ENCODE results near the gene TSPAN9.

Gene TSPAN9

DNA sequence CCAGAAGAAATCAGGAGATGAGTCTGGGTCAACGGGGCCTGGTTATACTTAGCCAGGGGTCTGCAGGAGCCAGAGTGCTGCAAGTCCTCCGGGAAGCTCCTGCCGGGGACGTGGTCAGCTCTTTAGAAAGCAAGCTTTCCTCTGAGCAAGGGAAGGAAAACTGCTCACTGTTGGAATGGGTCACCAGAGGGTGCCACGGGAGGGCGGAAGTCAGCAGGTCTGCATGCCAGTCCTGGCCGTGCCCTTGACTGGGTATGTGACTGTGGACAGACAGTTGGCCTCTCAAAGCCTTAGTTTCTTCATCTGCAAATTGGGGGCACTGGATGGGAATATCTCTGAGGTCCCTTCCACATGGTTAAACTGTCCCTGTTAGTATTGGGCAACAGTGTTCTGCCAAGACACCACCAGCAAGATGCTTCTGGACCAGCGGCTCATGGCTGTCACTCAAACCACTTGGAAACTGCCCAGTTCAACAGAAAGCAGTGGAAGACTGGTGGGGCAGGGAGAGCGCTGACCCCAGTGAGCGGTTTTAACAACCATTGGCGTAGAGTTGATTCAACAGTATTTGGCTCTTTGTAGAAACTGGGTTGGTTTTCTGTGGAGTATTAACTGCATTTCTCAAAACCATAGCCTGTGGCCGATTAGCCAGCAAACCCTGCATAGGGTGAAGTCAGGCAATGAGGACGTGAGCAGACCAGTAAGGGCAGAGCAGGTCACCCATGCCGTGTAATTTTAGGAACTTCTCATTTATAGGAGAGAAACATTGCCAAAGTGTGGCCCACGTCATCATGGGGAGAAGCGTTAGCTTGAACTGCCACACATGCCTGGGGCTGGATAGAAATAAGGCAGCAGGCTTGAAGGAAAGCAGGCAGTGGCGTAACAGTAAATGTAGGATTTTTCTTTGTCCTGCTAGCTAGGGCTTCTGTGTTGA, 249.9 kb downstream of the TSPAN9 start:
- DNase-seq = no peak

DNA sequence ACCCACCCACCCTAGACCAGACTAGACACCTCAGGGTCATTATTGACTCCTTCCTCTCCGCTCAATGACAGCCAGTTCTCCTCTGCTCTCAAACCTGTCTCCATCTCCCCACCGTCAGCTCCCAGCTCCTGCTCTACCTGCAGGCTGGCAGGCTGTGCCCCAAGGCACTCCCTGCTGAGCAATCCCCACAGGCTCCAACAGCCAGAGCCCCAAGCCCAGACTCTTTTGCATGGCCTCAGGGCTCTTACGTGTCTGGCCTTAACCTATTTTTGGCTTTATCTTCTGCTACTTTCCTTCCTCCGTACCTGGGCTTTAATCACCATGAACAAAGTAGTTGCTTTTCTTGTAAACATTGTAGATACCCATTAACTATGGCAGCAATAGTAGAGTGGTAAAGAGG, 250.9 kb downstream of the TSPAN9 start:
- no peak for DNase-seq

DNA sequence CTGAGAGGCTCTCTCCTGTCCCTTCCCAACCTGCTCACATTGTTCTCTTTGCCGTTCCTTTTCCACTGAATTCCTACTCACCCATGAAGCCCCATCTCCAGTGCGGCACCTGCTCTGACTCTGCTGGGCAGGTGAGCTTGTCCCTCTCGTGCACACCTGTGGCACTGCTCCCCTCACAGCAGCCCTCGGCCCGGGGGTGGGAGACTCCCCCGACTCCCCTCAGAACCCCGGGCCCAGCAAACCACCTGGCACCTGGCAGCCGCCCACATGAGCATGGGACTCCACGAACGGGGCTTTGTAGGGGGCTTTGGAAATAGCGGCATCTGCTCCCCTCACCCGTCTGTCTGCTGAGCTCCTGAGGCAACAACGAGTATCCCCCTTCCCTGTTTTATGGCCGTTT, 251.4 kb downstream of the TSPAN9 start:
- no peak for DNase-seq

DNA sequence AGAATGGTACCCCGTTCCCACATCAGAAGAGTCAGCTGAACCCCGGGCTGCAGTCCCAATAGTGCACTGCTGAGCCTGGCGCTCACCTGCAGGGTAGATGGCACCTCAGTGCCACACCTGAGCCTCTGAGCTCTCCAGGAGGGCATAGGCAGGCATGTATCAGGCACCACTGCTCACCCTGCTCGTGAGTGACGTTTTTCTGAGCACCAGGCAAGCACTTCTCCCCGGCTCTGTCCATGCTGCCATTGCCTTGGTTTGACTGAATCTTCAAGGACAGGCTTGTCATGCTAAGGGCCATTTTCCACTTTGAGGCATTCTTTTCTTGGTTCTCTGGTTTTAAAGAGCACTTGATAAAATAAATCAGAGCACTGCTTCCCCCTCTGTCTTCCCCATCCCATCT, 252.2 kb downstream of the TSPAN9 start:
- DNase-seq = no peak

DNA sequence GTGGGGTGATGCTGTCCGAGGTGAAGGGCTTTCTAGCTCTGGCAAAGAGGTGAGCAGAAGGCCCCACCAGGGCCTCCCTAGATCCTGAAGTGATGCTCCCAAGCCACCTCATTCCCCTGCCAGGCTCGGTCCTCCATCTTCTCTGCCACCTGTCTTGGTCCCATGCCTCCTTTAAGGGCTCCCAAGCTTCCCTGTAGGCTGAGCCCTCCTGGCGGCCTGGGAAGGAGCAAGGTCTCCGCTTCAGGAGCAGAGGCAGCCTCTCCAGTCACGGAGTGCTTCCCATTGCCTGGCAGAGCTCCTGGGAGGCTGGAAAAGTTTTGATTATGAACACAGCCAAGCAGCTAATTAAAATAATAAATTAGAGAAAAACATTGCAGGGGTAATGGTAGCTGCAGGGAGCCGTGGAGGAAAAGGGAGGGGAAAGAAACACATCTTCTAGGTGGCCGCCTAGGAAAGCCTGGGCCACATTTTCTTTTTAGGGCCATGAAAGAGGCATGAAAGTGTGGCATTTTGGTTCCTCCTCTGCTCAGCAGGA, 253.9 kb downstream of the TSPAN9 start:
- no peak for DNase-seq

DNA sequence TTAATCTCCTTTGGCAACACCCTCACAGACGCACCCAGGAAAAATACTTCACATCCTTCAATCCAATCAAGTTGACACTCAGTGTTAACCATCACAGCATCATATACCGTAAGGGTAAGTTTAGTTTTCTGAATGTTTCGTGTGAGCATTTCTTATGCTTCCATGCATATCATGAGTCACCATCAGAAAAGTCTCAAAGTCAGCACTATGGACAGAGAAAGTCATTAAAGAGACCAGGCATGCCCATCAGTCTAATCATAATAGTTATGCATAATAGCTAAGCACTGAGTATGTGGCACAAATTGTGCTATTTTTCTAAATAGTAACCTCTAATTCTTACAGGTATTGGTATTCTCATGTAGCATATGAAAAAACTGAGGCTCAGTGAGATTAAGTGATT, 255.0 kb downstream of the TSPAN9 start:
- DNase-seq = no peak

DNA sequence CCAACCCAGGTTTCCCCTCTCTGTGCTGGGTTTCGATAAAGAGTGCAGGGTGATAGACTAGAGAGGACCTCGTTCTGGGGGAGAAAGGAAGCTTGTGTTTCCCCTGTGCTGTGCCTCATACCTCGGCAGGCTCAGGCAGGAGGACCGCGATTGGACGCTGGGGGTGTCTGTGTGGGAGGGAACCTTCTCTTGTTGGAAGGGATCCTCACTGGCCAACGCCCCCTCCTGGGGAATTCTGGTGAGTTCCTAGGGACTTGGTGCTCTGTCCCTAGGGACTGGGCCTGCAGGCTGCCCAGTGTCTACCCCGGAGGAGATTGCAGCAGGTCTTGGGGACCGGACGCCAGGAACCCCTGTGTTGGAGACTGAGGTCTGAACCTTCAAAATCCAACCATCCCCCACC, 256.4 kb downstream of the TSPAN9 start:
- no peak for DNase-seq

DNA sequence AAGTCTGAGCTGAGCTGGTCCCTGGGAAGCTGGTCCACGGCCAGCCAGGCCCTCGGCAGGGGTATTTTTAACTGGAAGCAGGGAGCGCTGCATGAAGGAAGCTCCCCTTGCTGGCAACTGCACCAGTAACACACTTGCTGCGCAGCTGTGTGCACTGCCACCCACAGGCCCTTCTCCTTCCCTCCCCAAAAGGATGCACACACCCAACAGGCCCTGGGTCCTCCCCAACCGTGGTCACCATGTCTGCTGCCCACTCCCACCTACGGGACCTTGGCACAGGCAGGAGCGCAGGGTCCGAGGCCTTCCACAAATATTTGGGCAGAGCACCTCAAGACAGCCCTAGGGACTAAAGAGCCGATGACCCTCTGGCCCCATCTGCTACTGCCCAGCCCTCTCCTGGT, 256.8 kb downstream of the TSPAN9 start:
- no peak for DNase-seq

DNA sequence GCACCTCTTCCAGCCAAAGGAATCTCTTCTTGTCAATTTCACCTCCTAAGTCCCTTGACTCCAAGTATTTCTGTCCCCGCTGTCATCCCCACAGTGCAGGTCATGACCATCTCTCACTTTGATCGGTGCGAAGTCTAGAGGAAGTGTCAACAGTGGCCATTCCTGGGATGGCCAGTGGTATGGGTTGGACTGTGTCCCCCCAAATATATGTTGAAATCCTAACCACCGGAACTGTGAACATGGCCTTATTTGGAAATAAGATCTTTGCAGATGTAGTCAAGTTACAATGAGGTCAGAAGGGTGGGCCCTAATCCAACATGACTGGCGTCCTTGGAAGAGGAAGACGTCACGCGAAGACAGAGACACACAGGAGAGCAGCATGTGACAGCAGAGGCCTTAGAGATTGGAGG, 257.9 kb downstream of the TSPAN9 start:
- no peak for DNase-seq
